Limb (tissue), 2 donors: Measurements from ENCODE around the gene HS6ST3.
A peak's percentile ranks its signal among the peaks of the same experiment; 100 is the strongest.
"Not testable (repeated sequence)": the region's sequence is repeated elsewhere in the genome, so short reads cannot be mapped to it uniquely, and the experiment has no call there.

Source experiments
- DNase-seq, 2 donors: peaks; one replicate each; pipeline ENCODE4 v3.0.0-alpha.2; 2016; ENCODE audit errors: extremely low spot score in 2 of 2

The HS6ST3 gene

GRCh38 chr13:96710166-96710862 lies 620.4 kb downstream of the HS6ST3 start:
- no peak for DNase-seq

DNA sequence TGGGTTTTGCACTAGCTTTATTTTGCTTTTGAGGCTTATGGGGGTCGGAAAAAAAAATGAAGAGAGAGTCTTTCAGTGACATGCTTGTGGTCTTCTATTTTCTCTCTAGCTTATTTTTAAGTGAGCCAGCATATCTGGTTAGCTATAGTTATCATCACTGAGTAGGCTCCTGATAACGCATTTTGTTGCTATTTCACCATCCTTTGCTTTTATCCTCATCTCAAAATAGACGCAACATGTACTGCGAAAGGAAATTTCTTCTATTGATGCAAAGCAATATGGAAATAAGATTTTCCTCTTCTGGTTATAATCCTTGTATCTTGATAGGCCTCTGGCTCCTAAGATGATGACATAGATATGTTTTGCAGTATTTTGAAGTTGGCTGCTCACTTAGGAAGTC lies 630.5 kb downstream of the HS6ST3 start:
- no peak for DNase-seq

DNA sequence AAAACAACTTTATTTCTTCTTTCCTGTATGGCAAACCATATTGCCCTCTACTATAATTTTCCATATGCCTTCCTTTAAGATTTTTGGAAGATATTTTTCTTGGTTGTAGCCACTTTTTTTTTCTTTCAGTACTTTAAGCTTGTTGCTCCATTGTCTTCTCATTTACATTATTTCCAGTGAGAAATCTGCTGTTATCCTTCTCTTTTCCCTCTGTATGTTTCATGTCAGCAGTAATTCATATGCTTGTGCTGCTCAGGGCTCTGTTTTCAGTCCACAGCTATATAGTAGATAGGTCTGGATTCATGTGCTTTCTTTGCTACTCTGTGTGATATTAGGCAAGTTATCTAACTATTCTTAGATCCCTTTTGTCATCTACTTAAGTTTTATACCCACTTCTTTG lies 636.7 kb downstream of the HS6ST3 start:
- no peak for DNase-seq

DNA sequence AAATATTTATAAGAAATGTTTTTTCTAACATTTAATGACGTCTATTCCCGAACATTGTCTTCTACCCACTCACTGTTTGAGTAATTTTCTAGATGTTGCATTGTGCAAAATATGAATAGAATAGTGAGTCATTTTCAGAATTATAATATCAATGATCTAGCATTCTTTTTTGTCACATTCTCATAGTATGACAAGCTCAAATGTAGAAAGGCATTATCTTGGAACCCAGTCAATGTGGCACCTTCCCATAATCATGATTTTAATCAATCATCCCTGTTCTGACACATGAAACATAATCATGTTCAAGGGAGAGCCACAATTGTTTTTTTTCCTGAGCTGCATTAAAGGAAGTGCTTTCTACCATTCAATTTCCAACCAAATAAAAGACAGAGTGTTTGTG lies 638.6 kb downstream of the HS6ST3 start:
- no peak for DNase-seq

GRCh38 chr13:96730676-96731075 lies 640.8 kb downstream of the HS6ST3 start:
- DNase-seq: no peak

DNA sequence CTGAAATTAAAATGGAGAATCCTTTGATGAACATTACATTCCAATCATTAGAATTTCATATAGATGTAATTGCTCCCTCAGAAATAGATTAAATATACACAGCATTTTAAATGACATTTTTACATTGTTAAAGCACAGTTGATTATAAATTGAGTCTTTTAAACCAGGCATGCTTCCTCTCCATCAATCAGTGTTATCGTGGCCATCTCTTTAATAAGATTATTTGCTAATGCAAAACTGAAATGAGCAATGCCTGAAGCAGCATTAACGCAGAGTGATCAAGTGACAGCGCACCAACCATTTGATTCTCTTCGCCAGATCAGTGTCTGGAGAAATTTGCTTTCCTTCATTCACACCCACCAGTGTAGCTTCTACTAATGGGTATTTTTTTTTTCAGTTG lies 644.6 kb downstream of the HS6ST3 start:
- no peak for DNase-seq

- no peak for DNase-seq
Measured at GRCh38 chr13:96741779-96742178, 651.9 kb downstream of the HS6ST3 start.

GRCh38 chr13:96743296-96744089 lies 653.6 kb downstream of the HS6ST3 start:
- no peak for DNase-seq

DNA sequence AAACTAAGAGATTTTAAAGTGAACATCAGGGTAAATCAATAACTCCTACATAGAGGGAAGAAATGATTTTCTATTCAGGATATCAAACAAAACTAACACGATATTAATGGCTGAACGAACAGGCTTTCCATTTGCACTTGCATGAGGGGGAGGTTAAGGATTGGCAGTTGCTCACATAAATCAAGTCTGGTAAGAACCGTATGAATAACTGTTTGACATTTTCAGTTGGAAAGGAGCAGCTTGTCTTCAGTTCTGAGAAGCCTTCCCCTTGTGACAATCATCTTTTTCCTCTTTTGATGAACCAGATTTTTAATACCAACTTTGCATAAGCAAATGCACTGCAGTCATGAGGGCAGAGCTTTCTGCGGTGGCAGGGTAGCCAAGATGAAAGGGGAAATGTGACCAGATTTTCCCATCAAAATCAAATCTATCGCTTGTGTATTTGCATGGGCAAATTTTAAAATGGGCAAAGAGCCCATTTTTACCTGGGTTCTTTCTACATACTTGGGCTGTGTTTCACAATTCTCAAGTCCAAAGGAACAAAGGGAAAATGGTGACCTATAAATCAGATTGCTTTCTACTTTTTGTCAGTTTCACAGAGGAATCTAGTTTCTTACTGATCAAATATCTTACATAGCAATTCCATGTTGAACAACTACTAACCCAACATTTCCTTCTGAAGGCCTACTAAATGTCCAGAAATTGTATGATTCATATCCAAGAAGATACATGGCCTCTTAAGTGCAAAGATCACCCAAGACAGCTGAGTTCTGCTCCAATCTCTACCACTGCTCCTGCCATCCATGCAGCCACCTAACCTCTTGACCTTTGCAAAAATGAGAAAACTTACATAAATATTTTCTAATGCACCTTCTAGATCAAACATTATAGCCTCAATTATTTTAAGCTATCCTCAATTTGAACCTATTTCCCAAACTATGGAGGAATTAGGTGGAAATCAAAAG lies 654.7 kb downstream of the HS6ST3 start:
- no peak for DNase-seq

GRCh38 chr13:96746886-96747285 lies 657.0 kb downstream of the HS6ST3 start:
- DNase-seq: no peak

- no peak for DNase-seq
Measured at GRCh38 chr13:96749825-96750224, 659.9 kb downstream of the HS6ST3 start.

DNA sequence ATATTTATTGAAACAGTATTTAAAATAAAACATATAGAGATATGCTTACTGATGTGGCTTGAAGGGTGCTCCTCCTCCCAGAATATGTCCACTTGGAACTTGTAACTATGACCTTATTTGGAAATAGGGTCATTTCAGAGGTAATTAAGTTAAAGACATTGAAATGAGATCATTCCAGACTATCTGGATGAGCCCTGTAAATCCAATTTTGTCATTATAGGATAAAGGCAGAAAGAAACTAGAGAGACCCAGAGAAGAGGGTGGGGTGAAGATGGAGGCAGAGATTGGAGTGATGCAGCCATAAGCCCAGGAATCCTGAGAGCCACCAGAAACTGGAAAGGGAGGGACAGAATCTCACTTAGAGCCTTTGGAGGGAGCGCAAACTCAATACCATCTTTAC lies 661.2 kb downstream of the HS6ST3 start:
- DNase-seq: no peak

DNA sequence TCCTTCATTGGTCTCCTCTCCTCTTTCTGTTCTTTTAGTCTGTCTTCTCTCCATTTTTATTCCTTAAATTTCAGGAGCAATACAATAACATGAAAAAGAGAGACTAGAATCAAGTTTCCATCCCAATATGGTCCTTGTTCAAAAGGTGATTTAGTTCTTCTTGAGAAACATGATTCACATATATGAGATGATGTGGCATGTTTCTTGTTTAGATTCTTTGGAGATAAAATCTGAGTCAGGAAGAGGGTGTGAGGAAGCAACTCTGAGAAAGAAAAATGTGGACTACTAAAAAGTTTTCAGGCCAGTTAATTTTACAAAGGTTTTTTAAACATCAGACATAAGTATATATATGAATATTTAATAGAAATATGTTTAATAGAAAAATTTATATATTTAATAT lies 673.0 kb downstream of the HS6ST3 start:
- DNase-seq: no peak

DNA sequence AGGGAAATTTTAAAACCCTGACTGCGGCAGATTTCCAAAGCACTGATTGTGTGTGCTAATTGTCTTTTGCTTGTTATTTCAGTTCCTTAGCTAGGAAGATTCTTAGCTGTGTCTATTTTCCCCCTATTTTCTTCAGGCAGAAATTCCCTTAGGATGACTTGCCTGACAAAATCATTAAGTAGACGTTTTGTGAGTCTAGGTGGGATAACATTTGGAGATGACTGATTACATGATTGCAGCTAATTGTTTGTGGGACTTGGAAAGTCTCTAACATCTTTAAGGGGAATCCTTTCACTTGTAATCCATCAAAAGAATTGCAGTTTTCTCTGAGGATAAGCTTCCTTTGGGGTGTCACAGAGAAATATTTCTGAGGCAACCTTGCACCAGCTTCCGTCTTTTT lies 676.4 kb downstream of the HS6ST3 start:
- no peak for DNase-seq

GRCh38 chr13:96768524-96768923 lies 678.6 kb downstream of the HS6ST3 start:
- no peak for DNase-seq

GRCh38 chr13:96769874-96770273 lies 680.0 kb downstream of the HS6ST3 start:
- DNase-seq: no peak

GRCh38 chr13:96771486-96772367 lies 681.8 kb downstream of the HS6ST3 start:
- DNase-seq: peak in 1 of 2 donors; percentile 21

DNA sequence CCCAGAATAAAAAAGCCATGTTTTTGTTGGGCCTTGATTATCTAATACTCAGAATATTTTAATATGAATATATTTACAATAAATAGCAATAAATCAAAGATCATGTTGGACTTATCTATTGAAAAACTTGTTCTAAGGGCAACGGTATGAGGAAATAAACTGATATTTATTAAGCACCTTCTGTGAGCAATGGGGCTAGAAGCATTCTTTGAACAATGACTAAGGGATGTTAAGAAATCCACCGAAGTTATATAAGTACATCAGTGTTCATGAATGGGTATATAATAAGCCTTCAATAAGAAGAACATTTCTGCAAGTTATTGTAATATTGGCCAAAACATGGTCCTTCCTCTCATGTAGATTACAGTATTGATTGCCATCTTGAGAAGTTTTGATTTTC lies 682.5 kb downstream of the HS6ST3 start:
- DNase-seq: no peak

GRCh38 chr13:96778302-96778701 lies 688.4 kb downstream of the HS6ST3 start:
- not testable (repeated sequence) for DNase-seq

- no peak for DNase-seq
Measured at GRCh38 chr13:96779691-96780090, 689.8 kb downstream of the HS6ST3 start.

DNA sequence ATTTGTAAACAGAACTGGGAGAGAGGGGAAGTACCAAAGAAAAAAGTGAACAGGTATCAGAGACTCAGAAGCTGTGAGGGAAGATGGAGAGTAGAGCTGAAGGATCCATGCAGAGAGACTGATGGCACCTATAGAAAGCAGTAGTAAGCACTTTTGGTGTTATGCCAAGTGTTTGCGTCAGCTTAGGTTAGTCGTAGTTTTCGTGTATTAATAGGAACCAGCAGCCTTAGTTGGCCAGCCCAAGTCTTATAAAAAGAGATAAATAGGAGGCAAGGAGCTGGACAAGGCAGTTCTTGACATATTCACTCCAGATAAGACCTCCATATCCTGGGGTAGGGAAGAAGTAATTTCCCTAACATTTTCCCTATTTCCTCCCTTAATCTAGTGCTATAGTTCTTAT lies 690.2 kb downstream of the HS6ST3 start:
- DNase-seq: no peak
